Measurements from ENCODE around the gene SSBP3.

- TF ChIP-seq NR3C1 (CRISPR knock-in tag; conservative IDR thresholded peaks at IDR 0.05; ENCODE audit: low read depth) (no peak), MXD4 (CRISPR knock-in tag; IDR thresholded peaks at IDR 0.05; ENCODE audit: borderline replicate concordance) (no peak), ZNF416 (CRISPR knock-in tag; IDR thresholded peaks at IDR 0.05) (no peak), USF2 (CRISPR knock-in tag; IDR thresholded peaks at IDR 0.05) (no peak), CTCF (IDR thresholded peaks at IDR 0.05) (no peak), FOXK1 (CRISPR knock-in tag; IDR thresholded peaks at IDR 0.05) (no peak), ERG (CRISPR knock-in tag; IDR thresholded peaks at IDR 0.05) (no peak), ATF2 (CRISPR knock-in tag; IDR thresholded peaks at IDR 0.05; ENCODE audit: borderline replicate concordance, low read depth) (no peak), NFYB (CRISPR knock-in tag; conservative IDR thresholded peaks at IDR 0.05; ENCODE audit: low read depth) (no peak), SP1 (CRISPR knock-in tag; conservative IDR thresholded peaks at IDR 0.05) (no peak), MAX (CRISPR knock-in tag; IDR thresholded peaks at IDR 0.05) (no peak), GRHL2 (CRISPR knock-in tag; IDR thresholded peaks at IDR 0.05; ENCODE audit: insufficient replicate concordance, severe bottlenecking) (no peak), IRF2 (CRISPR knock-in tag; IDR thresholded peaks at IDR 0.05; ENCODE audit: borderline replicate concordance, low read depth) (no peak)
Observed at GRCh38 chr1:54227891-54228310, 178.3 kb downstream of the SSBP3 start.

Data from WTC11 (cell line).